ENCODE results near the gene DCHS1. TPM values are rescaled to one million over a fixed set of nuclear protein-coding genes. Genes with fewer than 3 reads are reported as not detected.

Gene DCHS1
- total and polyA plus RNA-seq, 9 donors = 5.2 to 36.8 (median 20.8) TPM

DNA sequence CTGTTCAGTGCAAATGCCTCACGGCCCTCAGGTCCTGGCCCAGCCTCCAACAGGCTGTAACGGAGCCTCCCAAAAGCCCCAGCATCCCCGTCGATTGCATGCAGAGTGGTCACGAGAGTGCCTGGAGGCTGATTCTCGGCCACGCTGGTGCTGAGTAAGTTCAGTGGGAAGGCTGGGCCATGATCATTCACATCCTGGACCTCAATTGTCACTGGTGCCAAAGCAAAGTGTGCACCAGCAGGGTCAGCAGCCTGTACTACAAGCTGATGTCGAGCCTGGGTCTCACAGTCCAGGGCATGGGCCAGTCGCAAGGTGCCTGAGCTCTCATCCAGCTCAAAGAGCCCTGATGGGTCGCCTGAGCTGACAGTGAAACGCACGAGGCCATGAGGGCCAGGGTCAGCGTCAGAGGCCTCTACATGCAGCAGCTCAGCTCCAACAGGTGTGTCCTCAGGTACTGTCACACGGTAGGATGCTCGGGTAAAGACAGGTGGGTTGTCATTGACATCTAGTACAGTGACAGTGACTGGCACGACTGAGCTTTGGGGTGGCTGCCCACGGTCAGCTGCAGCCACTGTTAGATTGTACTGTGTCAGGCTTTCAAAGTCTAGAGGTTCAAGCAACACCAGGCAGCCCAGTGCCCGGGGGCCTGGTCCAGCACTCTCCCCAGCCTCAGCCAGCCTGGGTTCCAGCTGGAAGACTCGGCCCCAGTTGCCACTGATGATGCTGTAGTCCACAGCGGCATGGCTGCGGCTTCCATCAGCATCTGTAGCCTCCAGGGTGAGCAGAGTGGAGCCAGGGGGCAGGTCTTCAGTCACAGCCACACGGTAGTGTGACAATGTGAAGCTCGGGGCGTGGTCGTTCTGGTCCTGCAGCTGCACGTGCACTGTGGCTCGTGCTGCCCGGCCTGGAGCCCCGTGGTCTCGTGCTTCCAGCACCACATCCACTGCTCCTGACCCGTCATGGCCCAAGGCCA lies 31.9 kb downstream of the DCHS1 start:
- Histone ChIP-seq H3K36me3 (no peaks in the 10 kb centered on the region), H3K4me1 (ENCODE audit: insufficient read depth) (no peaks in the 10 kb centered on the region), H3K27ac (no peak overlapping the region), H3K4me3 (no peak overlapping the region), H3K9me3 (no peaks in the 10 kb centered on the region), H3K27me3 (no peaks in the 10 kb centered on the region)
- 80 to 84% (median 80%) methylated on average over 27 to 31 of the region's 31 CpGs for WGBS, 3 donors
- TF ChIP-seq POLR2A (IDR thresholded peaks at IDR 0.05) (no peak), CTCF (IDR thresholded peaks at IDR 0.05) (no peak), EP300 (IDR thresholded peaks at IDR 0.05) (no peak)
- DNase-seq = no peak
- intact Hi-C loops (cut with DNase I) = no loop called here

- WGBS, 3 donors = 80 to 85% (median 82%) methylated on average over 20 to 24 of the region's 24 CpGs
- TF ChIP-seq CTCF (IDR thresholded peaks at IDR 0.05) = no peak
- no peak for TF ChIP-seq POLR2A (IDR thresholded peaks at IDR 0.05)
- no peak for TF ChIP-seq EP300 (IDR thresholded peaks at IDR 0.05)
These were observed 33.1 kb downstream of the DCHS1 start for GRCh38 chr11:6622261-6623171.

DNA sequence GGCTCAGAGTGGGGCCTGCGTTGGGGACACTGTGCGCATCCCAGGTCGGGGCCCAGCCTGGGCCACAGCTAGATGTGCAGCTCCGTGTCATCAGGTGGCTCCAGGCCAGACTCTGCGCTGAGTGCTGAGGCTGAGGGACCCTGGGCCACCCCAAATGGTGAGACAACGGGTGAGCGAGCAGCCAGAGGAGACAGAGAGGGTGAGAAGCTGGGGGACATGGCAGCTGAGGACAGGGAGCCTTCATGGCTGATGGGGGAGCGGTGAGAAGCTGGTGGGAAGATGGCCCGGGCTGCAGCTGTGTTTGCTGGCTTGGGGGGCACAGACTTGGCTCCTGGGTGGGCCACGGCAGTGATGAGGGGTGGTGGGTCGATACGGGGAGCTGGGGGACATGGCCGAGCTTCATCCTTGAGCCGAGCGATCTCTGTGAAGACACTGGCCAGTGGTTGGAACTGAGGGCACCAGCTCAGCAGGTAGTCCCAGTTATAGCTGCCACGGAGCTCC lies 33.8 kb downstream of the DCHS1 start:
- intact Hi-C loops (cut with DNase I) = no loop called here
- no peak overlapping the region for H3K4me3 ChIP-seq
- H3K27me3 ChIP-seq = no peaks in the 10 kb centered on the region
- no peaks in the 10 kb centered on the region for H3K9me3 ChIP-seq
- no peaks in the 10 kb centered on the region for H3K36me3 ChIP-seq
- H3K27ac ChIP-seq = no peak overlapping the region
- WGBS, 3 donors = 73 to 77% (median 75%) methylated on average over 16 of the region's 16 CpGs
- TF ChIP-seq POLR2A (IDR thresholded peaks at IDR 0.05) (no peak), EP300 (IDR thresholded peaks at IDR 0.05) (no peak), CTCF (IDR thresholded peaks at IDR 0.05) (no peak)
- peaks cover 4% of the 10 kb centered on the region for H3K4me1 ChIP-seq (ENCODE audit: insufficient read depth)
- DNase-seq = peak in 2 of 5 donors; percentile 29 to 42

More at GRCh38 chr11:6622261-6623171, 33.1 kb downstream of the DCHS1 start:
- Histone ChIP-seq H3K27ac (no peak overlapping the region), H3K4me3 (no peak overlapping the region), H3K36me3 (no peaks in the 10 kb centered on the region), H3K9me3 (no peaks in the 10 kb centered on the region), H3K27me3 (no peaks in the 10 kb centered on the region), H3K4me1 (ENCODE audit: insufficient read depth) (peaks cover 4% of the 10 kb centered on the region)
- intact Hi-C loops (cut with DNase I) = no loop called here
- peak in 2 of 5 donors; percentile 26 to 35 for DNase-seq

- Histone ChIP-seq H3K9me3 (no peaks in the 10 kb centered on the region), H3K27me3 (no peaks in the 10 kb centered on the region), H3K36me3 (no peaks in the 10 kb centered on the region), H3K27ac (no peak overlapping the region), H3K4me3 (no peak overlapping the region), H3K4me1 (ENCODE audit: insufficient read depth) (peaks cover 4% of the 10 kb centered on the region)
- intact Hi-C loops (cut with DNase I) = no loop called here
- DNase-seq = no peak
- WGBS, 3 donors = 79 to 93% (median 89%) methylated on average over 1 of the region's 1 CpG
- TF ChIP-seq CTCF (IDR thresholded peaks at IDR 0.05) (no peak), POLR2A (IDR thresholded peaks at IDR 0.05) (no peak), EP300 (IDR thresholded peaks at IDR 0.05) (no peak)
These were observed 35.0 kb downstream of the DCHS1 start for GRCh38 chr11:6620636-6621035.

Measured in ovary (tissue), 9 donors.